Bronchial epithelial cell (primary cell): ENCODE measurements around the gene LCE7A. TPM values are rescaled to one million over a fixed set of nuclear protein-coding genes. Genes with fewer than 3 reads are reported as not detected.

Source experiments
- DNase-seq: peaks from one replicate; pipeline ENCODE4 v3.0.0-alpha.2; 2010; ENCODE audit warnings: low read depth
- FAIRE-seq: peaks from 2 replicates; lab custom pipeline; 2011; peaks lifted over from hg19 to GRCh38; lab: Jason Lieb, UNC
- H3K27me3 ChIP-seq: 2 replicates; pipeline ENCODE4 v1.5.1; 2011; ENCODE audit warnings: low read length; ENCODE audit not compliant: control insufficient read depth, insufficient read depth
- H3K36me3 ChIP-seq: 2 replicates; pipeline ENCODE4 v1.5.1; 2011; ENCODE audit warnings: low read length; ENCODE audit not compliant: control insufficient read depth, insufficient read depth
- H3K4me3 ChIP-seq: 2 replicates; pipeline ENCODE4 v1.5.1; 2011; ENCODE audit warnings: mild to moderate bottlenecking, low read depth, low read length, control low read depth
- CTCF ChIP-seq: IDR thresholded peaks from 2 replicates; pipeline ENCODE4 v1.5.1; 2011; ENCODE audit warnings: mild to moderate bottlenecking, moderate library complexity, low read length, control low read depth, inconsistent platforms; ENCODE audit not compliant: insufficient read depth, severe bottlenecking
- total RNA-seq: library from RNA; depleted of rRNA; stranded (reverse); fragments of >200 nt; gene quantifications from 2 replicates; pipeline ENCODE4 v1.2.1, GENCODE V29; 2014

Gene LCE7A
- total RNA-seq, 1 donor from 2014 or later: not detected

GRCh38 chr1:152861374-152861773 is 1.6 kb downstream of the LCE7A start:
- H3K27me3 ChIP-seq: peaks cover 2% of the 10 kb centered on the region
- no peaks in the 10 kb centered on the region for H3K36me3 ChIP-seq
- DNase-seq (no peak), FAIRE-seq (peak; percentile 58)
- no peak for TF ChIP-seq CTCF
- H3K4me3 ChIP-seq: no peak overlapping the region

GRCh38 chr1:152864443-152864842 is 4.6 kb downstream of the LCE7A start:
- FAIRE-seq: no peak
- no peak for TF ChIP-seq CTCF
- no peak for DNase-seq
- Histone ChIP-seq H3K4me3 (no peak overlapping the region), H3K36me3 (no peaks in the 10 kb centered on the region), H3K27me3 (peaks cover 2% of the 10 kb centered on the region)

GRCh38 chr1:152866321-152866720 is 6.5 kb downstream of the LCE7A start:
- Histone ChIP-seq H3K4me3 (no peak overlapping the region), H3K27me3 (peaks cover 2% of the 10 kb centered on the region), H3K36me3 (no peaks in the 10 kb centered on the region)
- FAIRE-seq (no peak), DNase-seq (peak; percentile 62)
- no peak for TF ChIP-seq CTCF

- FAIRE-seq: no peak
- no peaks in the 10 kb centered on the region for H3K36me3 ChIP-seq
- H3K27me3 ChIP-seq: no peaks in the 10 kb centered on the region
- TF ChIP-seq CTCF: peak; percentile 81
- no peak overlapping the region for H3K4me3 ChIP-seq
- peak; percentile 66 for DNase-seq
These were observed 10.1 kb downstream of the LCE7A start for GRCh38 chr1:152869808-152870419.

- peak; percentile 72 for DNase-seq
- H3K27me3 ChIP-seq: no peaks in the 10 kb centered on the region
- no peaks in the 10 kb centered on the region for H3K36me3 ChIP-seq
- peak; percentile 72 for TF ChIP-seq CTCF
- no peak overlapping the region for H3K4me3 ChIP-seq
- no peak for FAIRE-seq
These were observed 11.3 kb downstream of the LCE7A start for GRCh38 chr1:152870831-152871730.
